ENCODE data around the gene C10orf53.

GRCh38 chr10:49647554-49647953 lies 31.9 kb upstream of the C10orf53 start:
- TF ChIP-seq TAF1 (IDR thresholded peaks at IDR 0.05; ENCODE audit: borderline replicate concordance, low read depth, low read length) (no peak), REST (IDR thresholded peaks at IDR 0.05; ENCODE audit: low read depth, low read length) (no peak), SMC3 (IDR thresholded peaks at IDR 0.05; ENCODE audit: low read depth, low read length) (no peak)
- TF ChIP-seq, protein P1, sequence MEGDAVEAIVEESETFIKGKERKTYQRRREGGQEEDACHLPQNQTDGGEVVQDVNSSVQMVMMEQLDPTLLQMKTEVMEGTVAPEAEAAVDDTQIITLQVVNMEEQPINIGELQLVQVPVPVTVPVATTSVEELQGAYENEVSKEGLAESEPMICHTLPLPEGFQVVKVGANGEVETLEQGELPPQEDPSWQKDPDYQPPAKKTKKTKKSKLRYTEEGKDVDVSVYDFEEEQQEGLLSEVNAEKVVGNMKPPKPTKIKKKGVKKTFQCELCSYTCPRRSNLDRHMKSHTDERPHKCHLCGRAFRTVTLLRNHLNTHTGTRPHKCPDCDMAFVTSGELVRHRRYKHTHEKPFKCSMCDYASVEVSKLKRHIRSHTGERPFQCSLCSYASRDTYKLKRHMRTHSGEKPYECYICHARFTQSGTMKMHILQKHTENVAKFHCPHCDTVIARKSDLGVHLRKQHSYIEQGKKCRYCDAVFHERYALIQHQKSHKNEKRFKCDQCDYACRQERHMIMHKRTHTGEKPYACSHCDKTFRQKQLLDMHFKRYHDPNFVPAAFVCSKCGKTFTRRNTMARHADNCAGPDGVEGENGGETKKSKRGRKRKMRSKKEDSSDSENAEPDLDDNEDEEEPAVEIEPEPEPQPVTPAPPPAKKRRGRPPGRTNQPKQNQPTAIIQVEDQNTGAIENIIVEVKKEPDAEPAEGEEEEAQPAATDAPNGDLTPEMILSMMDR (IDR thresholded peaks at IDR 0.05) = no peak
